ENCODE measurements around the gene PGGHG. TPM values are rescaled to one million over a fixed set of nuclear protein-coding genes. Genes with fewer than 3 reads are reported as not detected.
"Not testable (repeated sequence)": the region's sequence is repeated elsewhere in the genome, so short reads cannot be mapped to it uniquely, and the experiment has no call there.

PGGHG gene
- total and polyA plus RNA-seq, 7 donors, result 1.6 to 68.0 (median 13.0) TPM

DNA sequence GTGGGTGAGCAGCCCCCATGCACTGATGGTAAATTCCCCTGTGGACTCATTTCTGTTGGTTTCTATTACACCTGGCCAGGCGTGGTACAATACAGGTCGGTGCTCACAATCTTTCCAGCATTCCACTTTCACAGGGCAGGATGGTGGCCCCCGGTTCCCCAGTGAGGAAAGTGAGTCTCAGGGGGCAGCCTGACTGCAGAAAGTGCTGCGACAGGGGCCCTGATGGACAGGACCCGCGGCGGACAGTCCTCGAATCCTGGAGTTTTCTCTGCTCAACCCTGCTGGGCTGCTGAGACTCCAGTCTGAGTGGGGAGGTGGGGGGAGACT is 3.1 kb upstream of the PGGHG start:
- no peak overlapping the region for H3K4me3 ChIP-seq
- WGBS, 2 donors, result 84 to 90% methylated on average over 8 of the region's 8 CpGs
- intact Hi-C loops (cut with DNase I), result loop anchor here (5.0 kb wide), 3 partner anchors 34 to 166 kb away; partner anchors contain the start of gene PTDSS2
- H3K36me3 ChIP-seq, result no peaks in the 10 kb centered on the region
- peak; percentile 40 for DNase-seq
- no peak overlapping the region for H3K27ac ChIP-seq
- H3K4me1 ChIP-seq, result peaks cover 0 to 30% (median 23%) of the 10 kb centered on the region in 4 donors
- peaks cover 20 to 68% (median 42%) of the 10 kb centered on the region in 3 donors for H3K27me3 ChIP-seq
- no peaks in the 10 kb centered on the region for H3K9me3 ChIP-seq
- no peak for TF ChIP-seq EP300 (IDR thresholded peaks at IDR 0.05)
- TF ChIP-seq POLR2AphosphoS5 (IDR thresholded peaks at IDR 0.05), result no peak
- TF ChIP-seq POLR2A (IDR thresholded peaks at IDR 0.05), result no peak
- TF ChIP-seq CTCF (IDR thresholded peaks at IDR 0.05), result no peak

GRCh38 chr11:286977-287820 is 1.7 kb upstream of the PGGHG start:
- not testable (repeated sequence) for H3K9me3 ChIP-seq, H3K36me3 ChIP-seq, H3K27ac ChIP-seq, H3K4me3 ChIP-seq
- Histone ChIP-seq H3K27me3 (peaks cover 6 to 55% (median 29%) of the 10 kb centered on the region in 3 donors), H3K4me1 (peaks cover 0 to 21% (median 17%) of the 10 kb centered on the region in 4 donors)
- DNase-seq, result peak; percentile 63
- intact Hi-C loops (cut with DNase I), result loop anchor here (5.0 kb wide), 3 partner anchors 35 to 165 kb away; partner anchors contain the start of gene PTDSS2
- WGBS, 2 donors, result 30 to 68% methylated on average over 27 of the region's 27 CpGs

GRCh38 chr11:287821-288477 is 977 bp upstream of the PGGHG start:
- TF ChIP-seq EP300 (IDR thresholded peaks at IDR 0.05) (no peak), POLR2AphosphoS5 (IDR thresholded peaks at IDR 0.05) (no peak), POLR2A (IDR thresholded peaks at IDR 0.05) (no peak), CTCF (IDR thresholded peaks at IDR 0.05) (no peak)
- intact Hi-C loops (cut with DNase I), result loop anchor here (2.0 to 5.0 kb wide), 4 partner anchors 36 to 164 kb away; partner anchors contain the start of genes PSMD13, PTDSS2 and SIRT3
- Histone ChIP-seq H3K27ac (peak overlapping the region in 3 of 4 donors; percentile 42 to 70 (median 64)), H3K4me1 (peaks cover 0 to 21% (median 17%) of the 10 kb centered on the region in 4 donors), H3K36me3 (peaks cover 0 to 4% (median 0%) of the 10 kb centered on the region in 4 donors), H3K9me3 (no peaks in the 10 kb centered on the region), H3K4me3 (peak overlapping the region; percentile 46 to 77 (median 68)), H3K27me3 (peaks cover 6 to 47% (median 21%) of the 10 kb centered on the region in 3 donors)
- WGBS, 2 donors, result 10 to 17% methylated on average over 41 of the region's 41 CpGs
- peak; percentile 64 for DNase-seq

DNA sequence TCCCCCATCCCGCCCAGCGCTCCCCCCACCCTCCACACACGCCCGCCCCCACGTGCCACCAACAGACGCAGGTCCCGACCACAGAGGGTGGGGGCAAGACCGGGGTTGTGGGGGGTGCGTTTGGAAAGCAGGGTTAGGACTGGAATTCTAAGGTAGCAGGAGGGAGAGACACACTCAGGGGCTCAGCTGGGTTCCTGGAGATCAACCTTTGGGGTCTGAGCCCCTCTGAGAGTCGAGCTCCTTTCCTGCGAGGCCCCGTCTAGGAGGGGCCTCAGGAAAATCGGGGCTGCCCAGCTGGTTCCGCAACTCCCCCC is 429 bp downstream of the PGGHG start:
- Histone ChIP-seq H3K27me3 (peaks cover 4 to 34% (median 13%) of the 10 kb centered on the region in 3 donors), H3K4me3 (peak overlapping the region; percentile 46 to 77 (median 68)), H3K27ac (peak overlapping the region; percentile 50 to 70 (median 64)), H3K36me3 (peaks cover 0 to 14% (median 0%) of the 10 kb centered on the region in 4 donors), H3K4me1 (peaks cover 0 to 21% (median 17%) of the 10 kb centered on the region in 4 donors), H3K9me3 (no peaks in the 10 kb centered on the region)
- intact Hi-C loops (cut with DNase I), result loop anchor here (2.0 to 5.0 kb wide), 4 partner anchors 37 to 163 kb away; partner anchors contain the start of genes PSMD13, PTDSS2 and SIRT3
- TF ChIP-seq CTCF (IDR thresholded peaks at IDR 0.05) (no peak), POLR2AphosphoS5 (IDR thresholded peaks at IDR 0.05) (no peak), EP300 (IDR thresholded peaks at IDR 0.05) (no peak), POLR2A (IDR thresholded peaks at IDR 0.05) (no peak)
- peak; percentile 67 for DNase-seq
- WGBS, 2 donors, result 13 to 20% methylated on average over 14 of the region's 14 CpGs

Measured in sigmoid colon (tissue), 7 donors.